ENCODE measurements around the gene FGF14.

GRCh38 chr13:101880581-101880980 lies 521.3 kb downstream of the FGF14 start:
- TF ChIP-seq CTCF (IDR thresholded peaks at IDR 0.05) (no peak), POLR2A (IDR thresholded peaks at IDR 0.05) (no peak)
